Endothelial cell of umbilical vein (primary cell): ENCODE measurements around the gene CCDC3. TPM values are rescaled to one million over a fixed set of nuclear protein-coding genes. Genes with fewer than 3 reads are reported as not detected.

Source experiments
- BruUV-seq: library from RNA; stranded (reverse); fragments of 400-500 nt; replicated peaks from 2 replicates; lab custom pipeline; 2021; lab: Mats Ljungman, UMichigan
- CTCF ChIA-PET: fragments of 300-600, 350-600 bp; sonication (Branson Sonifier 250); formaldehyde crosslinking; loops from one replicate; lab custom pipeline; 2021; ENCODE audit warnings: antibody characterized with exemption, inconsistent platforms; lab: Charles Lee
- POLR2A ChIA-PET: fragments of 300-600, 350-600 bp; sonication (Branson Sonifier 250); formaldehyde crosslinking; loops from one replicate; lab custom pipeline; 2021; ENCODE audit warnings: antibody characterized with exemption, inconsistent platforms; lab: Charles Lee
- DNase-seq: peaks from one replicate; pipeline ENCODE4 v3.0.0-alpha.2; 2011; ENCODE audit warnings: low read depth, low spot score
- FAIRE-seq: peaks from 2 replicates; lab custom pipeline; 2011; peaks lifted over from hg19 to GRCh38; lab: Jason Lieb, UNC
- H2AFZ ChIP-seq: 2 replicates; pipeline ENCODE4 v1.6.0; 2012; ENCODE audit warnings: low read depth, low read length, control low read depth, inconsistent platforms
- H3K27ac ChIP-seq: 2 replicates; pipeline ENCODE4 v1.5.1; 2011; ENCODE audit warnings: low read depth, mild to moderate bottlenecking, control low read depth, low read length, moderate library complexity; ENCODE audit not compliant: insufficient read depth
- H3K27me3 ChIP-seq, 2 experiments: 2 replicates each; pipeline versions ENCODE4 v1.6.0 to v1.6.1; 2011; ENCODE audit warnings: low read length in 2 of 2, mixed read lengths in 1 of 2; ENCODE audit not compliant: control insufficient read depth in 2 of 2, insufficient read depth in 2 of 2
- H3K36me3 ChIP-seq, 2 experiments: 2 replicates in 1 of 2; 3 replicates in 1 of 2; pipeline ENCODE4 v1.5.1; 2011; ENCODE audit warnings: low read length in 2 of 2, mild to moderate bottlenecking in 1 of 2, moderate library complexity in 1 of 2; ENCODE audit not compliant: control insufficient read depth in 2 of 2, insufficient read depth in 2 of 2; ENCODE audit errors: extremely low read depth in 1 of 2
- H3K4me1 ChIP-seq: 3 replicates; pipeline ENCODE4 v1.5.1; 2011; ENCODE audit warnings: mild to moderate bottlenecking, low read length; ENCODE audit not compliant: control insufficient read depth, insufficient read depth; ENCODE audit errors: extremely low read depth
- H3K4me2 ChIP-seq: 2 replicates; pipeline ENCODE4 v1.6.1; 2011; ENCODE audit warnings: low read length, control low read depth, mixed read lengths; ENCODE audit not compliant: insufficient read depth
- H3K4me3 ChIP-seq, 3 experiments: fragments of 200-600 bp in 1 of 3; sonication (generic), shearing (Covaris generic) in 1 of 3; replicated peaks in 1 of 3; 2 replicates each; pipeline ENCODE4 v1.5.1; 2011 to 2016; ENCODE audit warnings: control low read depth in 3 of 3, low read length in 3 of 3, mild to moderate bottlenecking in 2 of 3, inconsistent platforms in 1 of 3, low read depth in 1 of 3, moderate library complexity in 1 of 3; ENCODE audit not compliant: insufficient read depth in 1 of 3
- H3K79me2 ChIP-seq: 2 replicates; pipeline ENCODE4 v1.6.0; 2012; ENCODE audit warnings: low read length, inconsistent platforms; ENCODE audit not compliant: control insufficient read depth, insufficient read depth
- H3K9ac ChIP-seq: replicated peaks from 2 replicates; pipeline ENCODE3; 2011; ENCODE audit warnings: low read length, control low read depth; ENCODE audit not compliant: insufficient read depth; ENCODE audit errors: extremely low read depth
- H3K9me1 ChIP-seq: replicated peaks from 3 replicates; pipeline ENCODE4 v1.6.0; 2011; ENCODE audit warnings: mild to moderate bottlenecking, low read length; ENCODE audit not compliant: control insufficient read depth, insufficient read depth; ENCODE audit errors: extremely low read depth
- H3K9me3 ChIP-seq: replicated peaks from 2 replicates; pipeline ENCODE4 v1.5.1; 2012; ENCODE audit warnings: low read length, inconsistent platforms; ENCODE audit not compliant: control insufficient read depth, insufficient read depth
- H4K20me1 ChIP-seq: replicated peaks from 2 replicates; pipeline ENCODE3; 2011; ENCODE audit warnings: mild to moderate bottlenecking, low read length; ENCODE audit not compliant: control insufficient read depth, insufficient read depth; ENCODE audit errors: extremely low read depth
- CTCF ChIP-seq, 2 donors: IDR thresholded peaks; 1 replicate in 1 of 2; 2 replicates in 1 of 2; pipeline ENCODE4 v1.5.1; 2011; ENCODE audit warnings: low read length in 2 of 2, mild to moderate bottlenecking in 2 of 2, moderate library complexity in 2 of 2, control low read depth in 1 of 2, inconsistent platforms in 1 of 2, low read depth in 1 of 2; ENCODE audit not compliant: insufficient read depth in 1 of 2; ENCODE audit errors: extremely low read depth in 1 of 2
- EZH2 ChIP-seq: IDR thresholded peaks from 2 replicates; pipeline ENCODE4 v1.6.1; 2012; ENCODE audit warnings: borderline replicate concordance, low read depth, mild to moderate bottlenecking, moderate library complexity, low read length, inconsistent platforms; ENCODE audit not compliant: severe bottlenecking
- FOS ChIP-seq: IDR thresholded peaks from 2 replicates; pipeline ENCODE4 v1.6.1; 2011; ENCODE audit warnings: mild to moderate bottlenecking, low read length, moderate library complexity, borderline replicate concordance; ENCODE audit not compliant: insufficient read depth
- GATA2 ChIP-seq: IDR thresholded peaks from 2 replicates; pipeline ENCODE4 v1.7.0; 2011; ENCODE audit warnings: low read depth, mild to moderate bottlenecking, moderate library complexity, mixed read lengths, low read length; ENCODE audit not compliant: insufficient read length, insufficient read depth
- JUN ChIP-seq: IDR thresholded peaks from 2 replicates; pipeline ENCODE4 v1.6.1; 2011; ENCODE audit warnings: borderline replicate concordance, low read depth; ENCODE audit not compliant: insufficient read length, insufficient read depth
- MAX ChIP-seq: IDR thresholded peaks from 2 replicates; pipeline ENCODE4 v1.6.1; 2011; ENCODE audit not compliant: insufficient read depth, insufficient read length
- MYC ChIP-seq: IDR thresholded peaks from one replicate; pipeline ENCODE4 v1.6.1; 2011; ENCODE audit warnings: mild to moderate bottlenecking, low read depth, low read length
- POLR2A ChIP-seq: IDR thresholded peaks from 2 replicates; pipeline ENCODE4 v1.6.1; 2012; ENCODE audit warnings: low read depth, mild to moderate bottlenecking, control low read depth, low read length
- POLR2AphosphoS5 ChIP-seq: IDR thresholded peaks from 2 replicates; pipeline ENCODE4 v1.6.1; 2012; ENCODE audit warnings: low read depth, mild to moderate bottlenecking, control low read depth, low read length, moderate library complexity; ENCODE audit not compliant: insufficient read depth
- dilution Hi-C: fragments of 300-500 bp; cut with MboI; formaldehyde crosslinking; loops from one replicate; pipeline ENCODE4 v1.15.0; 2019; ENCODE audit warnings: low sequenced_read_pairs; ENCODE audit not compliant: extremely low pct_ligation_motif_present
- intact Hi-C: fragments of 100-400 bp; cut with micrococcal nuclease; formaldehyde crosslinking; loops from one replicate; pipeline ENCODE4 v1.10.0; 2022
- polyA plus RNA-seq, 4 experiments: library from polyadenylated mRNA; depleted of rRNA in 3 of 4; stranded (reverse) in 3 of 4; unstranded in 1 of 4; fragments of >200 nt; gene quantifications; 2 replicates each; pipeline versions ENCODE4 v1.2.1 to v1.2.3, GENCODE V29; 2011 to 2012; ENCODE audit warnings: missing spikeins in 1 of 4
- total RNA-seq: library from RNA; stranded (reverse); gene quantifications from 2 replicates; pipeline ENCODE4 v1.2.3, GENCODE V29; 2021

CCDC3 gene
- total and polyA plus RNA-seq, 2 donors (not counting 3 experiments of a cell fraction or from before 2014, with no cell fraction given) = 0.90 to 1.4 TPM

- intact Hi-C loops = loop anchor here (5.0 kb wide), 1 partner anchor 47 kb away; no protein-coding TSS in a partner anchor
- no peak overlapping the region for H3K4me2 ChIP-seq
- CTCF ChIA-PET = interaction anchor here (0.8 to 2.8 kb wide), 7 partner anchors 10 to 585 kb away, joined by 3 to 20 read pairs (median 6); no protein-coding TSS in a partner anchor
Measured at GRCh38 chr10:12849319-12850181, 152.0 kb downstream of the CCDC3 start.

GRCh38 chr10:12848439-12849173 is 152.9 kb downstream of the CCDC3 start:
- intact Hi-C loops = loop anchor here (5.0 kb wide), 1 partner anchor 46 kb away; no protein-coding TSS in a partner anchor
- Histone ChIP-seq H4K20me1 (no peaks in the 10 kb centered on the region), H3K4me1 (peaks cover 31% of the 10 kb centered on the region), H3K9me3 (no peaks in the 10 kb centered on the region), H3K36me3 (no peaks in the 10 kb centered on the region), H3K27me3 (no peaks in the 10 kb centered on the region), H2AFZ (no peak overlapping the region), H3K4me3 (no peak overlapping the region), H3K9me1 (no peaks in the 10 kb centered on the region), H3K79me2 (no peaks in the 10 kb centered on the region), H3K9ac (no peak overlapping the region), H3K27ac (no peak overlapping the region), H3K4me2 (no peak overlapping the region)
- TF ChIP-seq EZH2 = no peak
- TF ChIP-seq GATA2 = no peak
- no peak for TF ChIP-seq POLR2A
- TF ChIP-seq CTCF (IDR thresholded peaks at IDR 0.05; ENCODE audit: extremely low read depth in 1 of 2, insufficient read depth in 1 of 2, low read depth in 1 of 2, low read length in 2 of 2) = no peak
- TF ChIP-seq JUN = no peak
- TF ChIP-seq FOS = no peak
- TF ChIP-seq MYC = no peak
- no peak for TF ChIP-seq MAX
- no peak for TF ChIP-seq POLR2AphosphoS5
- dilution Hi-C loops = no loop called here
- POLR2A ChIA-PET = interaction anchor here (0.7 kb wide), 1 partner anchor 128 kb away, joined by 5 read pairs; no protein-coding TSS in a partner anchor
- DNase-seq (no peak), FAIRE-seq (no peak)
- CTCF ChIA-PET = interaction anchor here (0.5 to 2.8 kb wide), 8 partner anchors 9 to 138 kb away, joined by 3 to 20 read pairs (median 6); no protein-coding TSS in a partner anchor
- BruUV-seq = no TSS peak

More at GRCh38 chr10:12849319-12850181, 152.0 kb downstream of the CCDC3 start:
- peaks cover 28% of the 10 kb centered on the region for H3K4me1 ChIP-seq
- TF ChIP-seq POLR2A (peak; percentile 23), POLR2AphosphoS5 (no peak), GATA2 (peak; percentile 33)
- no peaks in the 10 kb centered on the region for H3K79me2 ChIP-seq
- POLR2A ChIA-PET = no interaction called here
- no peaks in the 10 kb centered on the region for H3K36me3 ChIP-seq
- dilution Hi-C loops = no loop called here
- H3K4me3 ChIP-seq = no peak overlapping the region
- H2AFZ ChIP-seq = peak overlapping the region; percentile 37
- H4K20me1 ChIP-seq = no peaks in the 10 kb centered on the region
- H3K27ac ChIP-seq = no peak overlapping the region
- H3K9me3 ChIP-seq = no peaks in the 10 kb centered on the region
- FAIRE-seq = peak; percentile 70
- no peaks in the 10 kb centered on the region for H3K9me1 ChIP-seq
- no peak overlapping the region for H3K9ac ChIP-seq
- no TSS peak for BruUV-seq
- H3K27me3 ChIP-seq = peaks cover 0 to 3% of the 10 kb centered on the region in 2 experiments
- peak; percentile 88 for DNase-seq
